ENCODE data around the gene EML2.

The EML2 gene

GRCh38 chr19:45590300-45591003 lies 48.7 kb downstream of the EML2 start:
- no peaks in the 10 kb centered on the region for H3K27me3 ChIP-seq (ENCODE audit: control insufficient read depth, insufficient read depth, low read length)
- H3K4me2 ChIP-seq (ENCODE audit: low read length) = no peak overlapping the region
- H2AFZ ChIP-seq = peak overlapping the region; percentile 56
- H3K9me3 ChIP-seq (ENCODE audit: control insufficient read depth, low read length) = no peaks in the 10 kb centered on the region
- no peaks in the 10 kb centered on the region for H3K36me3 ChIP-seq (ENCODE audit: control insufficient read depth, insufficient read depth, low read length)
- H3K9ac ChIP-seq = no peak overlapping the region
- H3K4me3 ChIP-seq (ENCODE audit: low read depth, low read length) = no peak overlapping the region
- H3K79me2 ChIP-seq = no peaks in the 10 kb centered on the region
- no peaks in the 10 kb centered on the region for H3K4me1 ChIP-seq
- H3K27ac ChIP-seq = no peak overlapping the region
- no peak for TF ChIP-seq CTCF (IDR thresholded peaks at IDR 0.05)

GRCh38 chr19:45589768-45590167 lies 49.4 kb downstream of the EML2 start:
- no peak overlapping the region for H3K27ac ChIP-seq
- H3K4me3 ChIP-seq (ENCODE audit: low read depth, low read length) = no peak overlapping the region
- no peak for TF ChIP-seq CTCF (IDR thresholded peaks at IDR 0.05)
- no peaks in the 10 kb centered on the region for H3K79me2 ChIP-seq
- H3K36me3 ChIP-seq (ENCODE audit: control insufficient read depth, insufficient read depth, low read length) = no peaks in the 10 kb centered on the region
- H2AFZ ChIP-seq = no peak overlapping the region
- H3K4me2 ChIP-seq (ENCODE audit: low read length) = no peak overlapping the region
- no peaks in the 10 kb centered on the region for H3K9me3 ChIP-seq (ENCODE audit: control insufficient read depth, low read length)
- H3K4me1 ChIP-seq = no peaks in the 10 kb centered on the region
- H3K9ac ChIP-seq = no peak overlapping the region
- H3K27me3 ChIP-seq (ENCODE audit: control insufficient read depth, insufficient read depth, low read length) = no peaks in the 10 kb centered on the region

- Histone ChIP-seq H3K36me3 (ENCODE audit: control insufficient read depth, insufficient read depth, low read length) (no peaks in the 10 kb centered on the region), H3K4me3 (ENCODE audit: low read depth, low read length) (no peak overlapping the region), H3K79me2 (peaks cover 10% of the 10 kb centered on the region), H3K4me2 (ENCODE audit: low read length) (no peak overlapping the region), H3K9ac (no peak overlapping the region), H3K4me1 (no peaks in the 10 kb centered on the region), H2AFZ (peak overlapping the region; percentile 36), H3K27ac (peak overlapping the region; percentile 30), H3K9me3 (ENCODE audit: control insufficient read depth, low read length) (no peaks in the 10 kb centered on the region), H3K27me3 (ENCODE audit: control insufficient read depth, insufficient read depth, low read length) (no peaks in the 10 kb centered on the region)
- TF ChIP-seq CTCF (IDR thresholded peaks at IDR 0.05) = no peak
Measured at GRCh38 chr19:45587873-45588272, 51.3 kb downstream of the EML2 start.

- peak overlapping the region; percentile 89 for H3K4me2 ChIP-seq (ENCODE audit: low read length)
- H3K36me3 ChIP-seq (ENCODE audit: control insufficient read depth, insufficient read depth, low read length) = no peaks in the 10 kb centered on the region
- no peaks in the 10 kb centered on the region for H3K9me3 ChIP-seq (ENCODE audit: control insufficient read depth, low read length)
- peak overlapping the region; percentile 100 for H3K4me3 ChIP-seq (ENCODE audit: low read depth, low read length)
- peak overlapping the region; percentile 94 for H2AFZ ChIP-seq
- peaks cover 16% of the 10 kb centered on the region for H3K79me2 ChIP-seq
- TF ChIP-seq CTCF (IDR thresholded peaks at IDR 0.05) = no peak
- no peaks in the 10 kb centered on the region for H3K27me3 ChIP-seq (ENCODE audit: control insufficient read depth, insufficient read depth, low read length)
- peaks cover 13% of the 10 kb centered on the region for H3K4me1 ChIP-seq
- H3K9ac ChIP-seq = no peak overlapping the region
- peak overlapping the region; percentile 98 for H3K27ac ChIP-seq
Measured at GRCh38 chr19:45585158-45585577, 54.0 kb downstream of the EML2 start.
